Measurements from ENCODE around the gene UQCC3.
A peak's percentile ranks its signal among the peaks of the same experiment; 100 is the strongest.
"Not testable (repeated sequence)": the region's sequence is repeated elsewhere in the genome, so short reads cannot be mapped to it uniquely, and the experiment has no call there.

UQCC3 gene

DNA sequence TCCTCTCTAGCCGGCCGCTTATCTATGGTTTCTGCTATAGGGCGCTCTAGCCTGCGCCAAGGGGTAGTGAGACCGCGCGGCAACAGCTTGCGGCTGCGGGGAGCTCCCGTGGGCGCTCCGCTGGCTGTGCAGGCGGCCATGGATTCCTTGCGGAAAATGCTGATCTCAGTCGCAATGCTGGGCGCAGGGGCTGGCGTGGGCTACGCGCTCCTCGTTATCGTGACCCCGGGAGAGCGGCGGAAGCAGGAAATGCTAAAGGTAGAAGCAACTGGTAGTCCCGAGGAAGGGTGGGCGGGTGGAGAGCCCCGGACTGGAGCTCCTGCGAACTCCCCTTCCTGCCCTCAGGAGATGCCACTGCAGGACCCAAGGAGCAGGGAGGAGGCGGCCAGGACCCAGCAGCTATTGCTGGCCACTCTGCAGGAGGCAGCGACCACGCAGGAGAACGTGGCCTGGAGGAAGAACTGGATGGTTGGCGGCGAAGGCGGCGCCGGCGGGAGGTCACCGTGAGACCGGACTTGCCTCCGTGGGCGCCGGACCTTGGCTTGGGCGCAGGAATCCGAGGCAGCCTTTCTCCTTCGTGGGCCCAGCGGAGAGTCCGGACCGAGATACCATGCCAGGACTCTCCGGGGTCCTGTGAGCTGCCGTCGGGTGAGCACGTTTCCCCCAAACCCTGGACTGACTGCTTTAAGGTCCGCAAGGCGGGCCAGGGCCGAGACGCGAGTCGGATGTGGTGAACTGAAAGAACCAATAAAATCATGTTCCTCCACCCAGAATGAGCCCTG lies at the start of gene UQCC3, which contains the start of gene LBHD1:
Gene UQCC3, plus strand, starts transcription at position 66 of the 782 bp plus-strand sequence. Its CDS starts 73 bp downstream, at position 139.
Gene LBHD1, minus strand, starts transcription at position 660 of the 782 bp plus-strand sequence. CDS start 2,236 bp downstream, outside the sequence.
- peak; percentile 86 for DNase-seq

- no peak for DNase-seq
Observed at GRCh38 chr11:62622476-62623089, 48.9 kb upstream of the UQCC3 start.

DNA sequence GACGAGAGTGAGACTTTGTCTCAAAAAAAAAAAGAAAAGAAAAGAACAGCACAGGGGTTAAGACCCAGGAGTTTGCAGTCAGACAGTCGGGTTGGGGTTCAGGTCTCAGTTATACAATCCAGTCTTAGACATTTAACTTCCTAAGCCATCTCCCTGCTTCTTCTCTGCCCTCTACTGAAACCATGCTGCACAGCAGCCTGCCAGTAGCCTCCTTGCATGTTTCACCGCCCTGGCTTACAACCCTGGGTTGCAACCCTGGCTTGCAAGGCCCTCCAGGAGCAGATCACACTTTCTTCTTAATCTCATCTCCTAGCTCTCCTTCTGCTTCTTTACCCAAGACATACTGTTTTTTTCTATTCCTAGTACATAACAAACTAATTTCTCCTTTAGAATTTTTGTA lies 43.8 kb upstream of the UQCC3 start:
- no peak for DNase-seq

- DNase-seq, result no peak
Observed at GRCh38 chr11:62632492-62632891, 39.0 kb upstream of the UQCC3 start.

DNA sequence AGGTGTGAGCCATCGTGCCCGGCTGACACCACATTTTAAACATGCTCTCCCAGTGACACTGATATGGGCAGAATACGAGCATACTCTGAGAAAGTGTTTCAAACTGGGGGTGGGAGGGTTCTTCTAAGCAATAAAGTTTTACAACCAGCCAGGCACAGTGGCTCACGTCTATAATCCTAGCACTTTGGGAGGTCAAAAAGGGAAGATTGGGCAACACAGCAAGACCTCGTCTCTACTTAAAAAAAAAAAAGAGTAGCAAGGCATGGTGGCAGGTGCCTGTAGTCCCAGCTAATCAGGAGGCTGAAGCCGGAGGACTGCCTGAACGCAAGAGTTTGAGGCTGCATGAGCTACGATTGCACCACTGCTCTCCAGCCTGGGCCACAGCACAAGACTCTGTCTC lies 27.3 kb upstream of the UQCC3 start:
- no peak for DNase-seq

- peak; percentile 13 for DNase-seq
Observed at GRCh38 chr11:62645671-62645945, 25.9 kb upstream of the UQCC3 start.

DNA sequence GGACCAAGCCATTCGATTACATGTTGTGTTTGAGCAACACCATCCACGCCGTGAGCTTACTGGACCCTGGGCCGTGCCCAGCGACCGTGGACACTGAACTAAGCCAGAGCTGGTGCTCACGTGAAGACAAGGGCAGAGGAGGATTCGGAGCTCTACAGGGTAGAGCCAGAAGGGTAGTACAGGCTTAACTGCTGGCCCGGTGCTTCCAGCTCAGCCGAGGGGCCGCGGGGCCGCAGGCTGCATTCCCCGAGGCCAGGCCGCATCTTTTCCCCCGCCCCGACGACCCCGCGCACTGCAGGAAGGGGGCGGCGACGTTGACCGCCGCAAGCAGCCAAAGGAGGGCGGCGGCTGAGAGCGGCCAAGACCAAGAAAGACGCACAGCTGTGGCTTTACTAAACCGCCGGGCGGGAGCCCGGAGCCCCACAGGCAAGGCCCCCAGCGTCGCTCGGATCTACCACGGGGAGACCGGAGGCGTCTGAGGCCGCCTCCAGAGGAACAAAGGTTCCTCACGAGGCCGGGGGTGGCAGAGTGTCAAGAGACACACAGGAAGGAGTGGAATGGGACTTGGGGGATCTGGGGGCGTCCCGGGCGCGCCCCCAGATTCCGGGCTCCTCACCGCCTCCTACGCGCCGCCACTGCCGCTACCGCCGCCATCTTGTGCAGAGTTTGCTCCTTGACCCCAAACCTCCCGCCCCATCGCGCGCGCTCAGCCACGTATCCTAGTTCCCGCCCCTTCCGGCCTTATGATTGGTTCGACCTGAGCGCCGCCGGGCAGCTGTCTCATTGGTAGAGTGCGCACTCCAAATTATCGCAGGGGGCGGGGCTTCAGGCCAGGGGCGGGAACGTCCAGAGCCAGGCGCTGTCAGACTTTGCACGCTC lies 25.3 kb upstream of the UQCC3 start, which contains the start of gene GANAB:
Gene GANAB, minus strand, starts transcription at position 668 of the 879 bp plus-strand sequence. Its CDS starts 14 bp downstream, at position 654.
- peak; percentile 99 for DNase-seq

DNA sequence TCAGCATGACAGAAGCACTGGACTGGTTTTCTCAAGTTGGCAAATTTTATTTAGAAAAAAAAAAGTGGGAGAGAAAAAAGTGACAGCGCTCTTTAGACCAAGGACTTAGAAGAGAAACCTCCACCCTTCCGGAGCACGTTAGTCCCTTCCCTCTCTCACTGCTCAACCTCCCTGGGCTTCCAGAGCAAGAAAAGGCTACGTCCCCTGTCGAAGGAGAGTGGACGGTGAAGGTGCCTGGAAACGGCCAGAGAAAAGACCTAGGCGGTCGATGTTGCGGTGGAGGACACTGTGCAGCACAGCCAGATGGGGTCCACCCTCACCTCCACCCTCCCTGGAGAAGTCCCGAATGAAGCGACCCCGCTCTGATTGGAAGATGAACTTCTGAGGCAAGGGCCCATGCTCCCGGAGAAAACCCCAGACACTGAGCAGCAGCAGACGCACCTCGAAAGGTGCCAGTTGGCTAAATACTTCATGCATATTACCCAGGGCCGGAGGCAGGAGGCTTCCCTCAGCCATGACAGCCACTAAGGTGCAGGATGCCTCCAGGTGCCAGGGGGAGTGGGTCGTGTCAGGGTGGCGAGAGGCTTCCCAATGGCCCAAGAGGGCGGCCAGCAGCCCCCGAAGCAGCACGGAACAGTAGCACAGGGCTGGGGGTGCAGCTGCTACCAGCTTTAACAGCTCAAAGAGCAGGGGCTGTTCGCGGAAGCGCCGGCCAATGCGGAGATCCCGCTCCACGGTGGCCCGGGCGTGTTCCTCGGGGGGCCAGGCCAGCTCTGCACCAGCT lies 24.5 kb upstream of the UQCC3 start:
- no peak for DNase-seq

- DNase-seq, result no peak
Observed at GRCh38 chr11:62647609-62648005, 23.9 kb upstream of the UQCC3 start.

DNA sequence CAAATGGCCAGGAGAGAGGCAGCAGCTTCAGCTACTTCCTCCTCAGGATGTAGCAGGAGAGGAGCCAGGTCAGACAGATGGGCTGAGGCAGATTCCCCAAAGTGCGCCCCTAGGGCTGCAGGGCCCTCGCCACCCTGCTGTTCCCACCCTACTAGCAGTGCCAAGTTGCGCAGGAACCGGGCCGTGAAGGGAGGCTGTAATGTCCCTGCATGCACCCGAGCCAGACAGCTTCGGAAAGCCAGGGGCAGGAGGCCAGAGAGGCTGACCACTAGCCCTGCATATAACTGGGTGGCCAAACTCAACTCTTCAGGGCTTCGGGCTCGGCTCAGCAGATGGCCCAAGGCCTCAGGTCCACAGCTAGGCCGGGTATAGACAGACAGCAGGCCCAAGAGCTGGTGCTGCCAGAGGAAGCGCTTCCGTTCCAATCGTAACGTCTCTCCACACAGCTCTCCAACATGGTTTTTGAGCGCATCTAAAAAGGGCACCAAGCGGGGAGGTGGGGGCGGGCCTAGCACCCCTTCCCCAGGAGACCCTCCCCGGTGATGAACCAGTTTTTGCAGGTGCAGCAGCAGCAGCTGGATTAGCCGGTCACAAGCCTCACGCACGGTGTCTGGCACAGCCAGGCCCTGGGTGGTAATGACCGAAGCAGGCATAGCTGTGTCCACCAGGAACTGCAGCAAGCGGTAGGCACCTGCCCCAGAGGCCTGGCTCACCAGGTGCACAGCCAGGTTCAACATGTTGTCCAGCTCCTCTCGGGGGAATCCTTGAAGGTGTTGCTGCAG lies 23.1 kb upstream of the UQCC3 start:
- no peak for DNase-seq

- no peak for DNase-seq
Observed at GRCh38 chr11:62648967-62649364, 22.5 kb upstream of the UQCC3 start.

DNA sequence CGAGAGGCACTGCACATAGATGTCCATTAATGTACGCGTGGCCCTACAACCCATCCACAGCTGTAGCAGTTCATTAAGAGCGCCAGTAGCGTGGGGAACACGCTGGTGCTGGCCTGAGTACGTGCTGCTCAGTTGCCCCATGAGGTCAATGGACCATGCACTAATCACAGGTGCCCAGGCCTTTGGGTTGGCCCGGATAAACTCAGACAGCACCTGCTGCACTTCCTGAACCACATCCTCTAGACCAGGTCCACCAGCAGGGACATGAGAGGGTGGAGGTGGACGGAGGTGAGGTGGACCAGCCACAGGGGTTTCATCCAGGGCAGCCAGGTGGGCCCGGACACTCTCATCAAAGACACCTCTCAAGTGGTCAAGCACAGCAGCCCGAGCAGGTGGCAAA lies 22.0 kb upstream of the UQCC3 start:
- no peak for DNase-seq

DNA sequence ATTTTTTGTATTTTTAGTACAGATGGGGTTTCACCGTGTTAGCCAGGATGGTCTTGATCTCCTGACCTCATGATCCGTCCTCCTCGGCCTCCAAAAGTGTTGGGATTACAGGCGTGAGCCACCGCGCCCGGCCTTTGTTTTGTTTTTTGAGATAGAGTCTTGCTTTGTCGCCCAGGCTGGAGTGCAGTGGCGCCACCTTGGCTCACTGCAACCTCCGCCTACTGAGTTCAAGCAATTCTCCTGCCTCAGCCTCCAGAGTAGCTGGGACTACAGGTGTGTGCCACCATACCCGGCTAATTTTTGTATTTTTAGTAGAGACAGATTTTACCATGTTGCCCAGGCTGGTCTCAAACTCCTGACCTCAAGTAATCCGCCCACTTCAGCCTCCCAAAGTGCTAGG lies 21.2 kb upstream of the UQCC3 start:
- not testable (repeated sequence) for DNase-seq

- no peak for DNase-seq
Observed at GRCh38 chr11:62652161-62653006, 19.1 kb upstream of the UQCC3 start.

GRCh38 chr11:62654297-62654696 lies 17.2 kb upstream of the UQCC3 start:
- DNase-seq, result no peak

DNA sequence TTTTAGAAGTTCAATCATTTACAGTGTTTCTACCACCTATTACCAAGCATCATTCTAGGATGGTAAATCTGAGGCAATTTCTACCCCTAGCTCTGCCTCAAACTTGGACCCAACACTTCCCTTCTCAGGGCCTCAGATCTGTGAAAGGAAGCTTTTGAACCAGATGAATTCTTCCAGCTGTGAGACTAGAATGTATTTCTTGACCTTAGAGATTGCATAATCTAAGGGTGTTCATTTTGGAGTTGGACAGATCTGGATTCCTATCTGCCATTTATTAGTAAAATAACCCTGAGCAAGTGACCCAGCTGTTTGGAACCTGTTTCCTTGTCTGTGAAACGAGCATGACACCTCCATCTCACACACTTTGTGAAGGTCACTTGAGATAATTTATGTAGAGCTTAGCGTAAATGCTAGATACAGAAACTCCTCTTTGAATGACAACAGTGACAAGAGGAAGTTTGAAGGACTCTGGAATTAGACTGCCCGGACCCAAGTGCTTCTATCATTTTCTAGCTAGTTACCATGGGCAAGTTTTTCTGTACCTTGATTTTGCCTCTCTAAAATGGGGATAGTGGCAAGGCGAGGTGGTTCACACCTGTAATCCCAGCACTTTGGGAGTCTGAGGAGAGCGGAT lies 14.6 kb upstream of the UQCC3 start:
- no peak for DNase-seq

DNA sequence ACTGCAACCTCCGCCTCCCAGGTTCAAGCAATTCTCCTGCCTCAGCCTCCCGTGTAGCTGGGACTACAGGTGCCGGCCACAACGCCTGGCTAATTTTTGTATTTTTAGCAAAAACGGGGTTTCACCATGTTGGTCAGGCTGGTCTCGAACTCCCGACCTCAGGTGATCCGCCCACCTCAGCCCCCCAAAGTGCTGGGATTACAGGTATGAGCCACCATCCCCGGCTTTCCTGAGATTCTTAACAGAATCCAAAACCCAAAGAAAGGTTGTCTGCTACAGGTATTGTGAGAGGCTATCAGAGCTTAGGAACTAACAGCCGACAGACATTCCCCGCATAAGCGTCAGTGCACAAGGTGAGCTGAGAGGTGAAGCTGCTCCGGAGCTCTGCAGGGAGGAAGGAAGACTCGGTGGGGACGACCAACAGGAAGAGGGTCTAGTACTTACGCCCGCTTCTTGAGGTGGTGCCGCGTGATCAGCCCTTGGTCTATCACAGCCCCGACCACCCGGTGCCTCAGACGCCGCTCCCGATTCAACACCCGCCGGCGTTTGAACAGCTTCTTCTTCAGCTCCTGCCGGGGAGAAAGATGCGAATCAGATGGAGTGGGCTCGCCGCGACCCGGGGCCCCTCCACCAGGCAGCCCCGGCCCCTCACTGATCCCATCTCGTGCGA lies 6.9 kb upstream of the UQCC3 start:
- peak; percentile 80 for DNase-seq

GRCh38 chr11:62665075-62665598 lies 6.3 kb upstream of the UQCC3 start, which contains the start of the genes C11orf98 and CSKMT:
Gene C11orf98 (minus strand): TSS chr11:62665210. CDS start chr11:62665169, 41 bp downstream.
Gene CSKMT (plus strand): TSS chr11:62665312. CDS start chr11:62665880, 568 bp downstream.
- DNase-seq, result peak; percentile 94

DNA sequence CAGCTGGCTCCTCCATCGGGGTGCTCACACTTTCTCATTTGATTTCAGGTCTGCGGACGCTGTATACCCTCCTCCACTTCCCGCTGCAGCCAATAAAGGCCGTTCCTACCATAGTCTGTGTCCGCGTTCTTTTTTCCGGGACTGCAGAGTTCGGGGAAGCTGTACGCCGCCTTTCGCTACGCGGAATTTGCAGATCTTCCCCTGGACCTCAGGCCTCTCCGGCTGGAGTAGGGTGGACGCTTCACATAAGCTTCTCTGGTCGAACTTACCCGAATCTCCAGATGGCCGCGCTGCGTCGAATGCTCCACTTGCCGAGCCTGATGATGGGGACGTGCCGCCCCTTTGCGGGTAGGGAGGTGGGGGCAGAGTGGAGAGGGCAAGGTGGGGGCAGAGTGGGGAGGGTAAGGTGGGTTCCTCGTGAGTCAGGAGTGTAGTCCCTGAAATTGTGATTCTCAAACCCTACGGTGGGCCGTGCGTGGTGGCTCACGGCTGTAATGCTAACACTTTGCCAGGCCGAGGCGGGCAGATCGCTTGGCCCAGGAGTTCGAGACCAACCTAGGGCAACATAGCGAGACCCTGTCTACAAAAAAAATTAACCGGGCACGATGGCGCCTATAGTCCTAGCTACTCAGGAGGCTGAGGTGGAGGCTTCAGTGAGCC lies 5.7 kb upstream of the UQCC3 start:
- DNase-seq, result peak; percentile 70

Data from NCI-H146 (cell line).